GM21367 (cell line): ENCODE data around the gene HOXB3.

Experiments
- ATAC-seq: cut with Tn5 transposase; IDR thresholded peaks from one replicate; pipeline ENCODE4 v1.9.1; 2021; ENCODE audit not compliant: unreplicated experiment

The HOXB3 gene

GRCh38 chr17:48559122-48559839 lies 30.8 kb downstream of the HOXB3 start:
- ATAC-seq: no peak

DNA sequence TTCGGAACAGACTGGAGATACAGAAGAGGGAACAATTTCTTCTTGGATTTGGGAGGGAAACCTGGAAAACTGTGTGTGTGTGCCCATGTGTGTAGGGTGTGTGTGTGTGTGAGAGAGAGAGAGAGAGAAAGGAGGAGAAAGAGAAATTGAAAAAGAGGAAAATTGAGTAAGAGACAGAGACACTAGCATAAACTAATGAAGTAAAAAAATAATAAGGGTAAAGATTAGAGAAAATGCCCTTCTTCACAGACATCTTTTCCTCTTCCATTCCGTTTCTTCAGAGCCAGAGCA lies 31.3 kb downstream of the HOXB3 start:
- ATAC-seq: no peak

- ATAC-seq: no peak
Observed at GRCh38 chr17:48558057-48558830, 31.8 kb downstream of the HOXB3 start.

- no peak for ATAC-seq
Observed at GRCh38 chr17:48556576-48557401, 33.3 kb downstream of the HOXB3 start.

GRCh38 chr17:48556229-48556575 lies 33.8 kb downstream of the HOXB3 start:
- no peak for ATAC-seq

DNA sequence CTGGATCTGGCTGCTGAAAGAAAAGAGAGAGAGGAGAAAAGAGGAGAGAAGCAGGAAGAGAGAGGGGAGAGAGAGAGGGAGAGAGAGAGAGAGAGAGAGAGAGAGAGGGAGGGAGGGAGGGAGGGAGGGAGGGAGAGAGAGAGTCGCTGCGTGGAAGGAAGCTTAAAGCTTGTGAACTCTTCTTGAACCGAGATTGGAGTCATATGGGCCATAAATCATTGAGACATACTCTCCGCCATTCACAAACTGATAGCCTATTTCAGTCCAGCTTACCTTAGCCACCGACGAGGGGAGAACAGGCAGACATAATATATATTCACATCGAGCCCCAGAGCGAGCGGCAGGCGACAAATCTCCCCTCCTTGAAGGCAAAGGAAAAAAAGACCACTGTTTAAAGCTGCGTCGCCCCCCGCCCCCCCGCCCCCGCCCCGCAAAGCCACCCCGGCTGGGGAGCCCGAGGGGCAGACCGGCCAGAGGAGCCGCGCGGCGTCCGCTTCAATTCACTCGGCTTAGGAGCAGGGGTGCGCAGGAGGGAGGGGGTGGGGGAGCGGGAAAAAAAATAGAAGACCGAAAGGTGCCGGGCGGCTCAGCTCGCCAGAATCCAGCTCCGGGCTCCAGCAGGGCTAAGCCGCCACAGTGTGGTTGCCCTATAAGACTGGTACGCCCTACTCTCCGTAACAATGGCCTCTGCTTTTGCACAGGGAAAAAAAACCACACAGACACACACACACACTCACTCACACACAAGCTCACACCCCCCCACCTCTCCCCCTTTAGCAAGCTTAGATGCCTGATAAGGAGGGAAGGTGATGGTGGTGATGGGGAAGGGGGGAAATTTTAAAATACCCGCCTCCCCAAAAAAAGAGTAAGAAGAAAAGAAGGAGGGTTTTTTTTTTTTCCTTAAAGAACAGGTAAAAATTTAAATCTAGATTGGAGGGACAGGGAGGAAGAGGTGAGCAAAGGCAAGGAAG lies 34.5 kb downstream of the HOXB3 start:
- no peak for ATAC-seq

- no peak for ATAC-seq
Observed at GRCh38 chr17:48554412-48555257, 35.4 kb downstream of the HOXB3 start.

DNA sequence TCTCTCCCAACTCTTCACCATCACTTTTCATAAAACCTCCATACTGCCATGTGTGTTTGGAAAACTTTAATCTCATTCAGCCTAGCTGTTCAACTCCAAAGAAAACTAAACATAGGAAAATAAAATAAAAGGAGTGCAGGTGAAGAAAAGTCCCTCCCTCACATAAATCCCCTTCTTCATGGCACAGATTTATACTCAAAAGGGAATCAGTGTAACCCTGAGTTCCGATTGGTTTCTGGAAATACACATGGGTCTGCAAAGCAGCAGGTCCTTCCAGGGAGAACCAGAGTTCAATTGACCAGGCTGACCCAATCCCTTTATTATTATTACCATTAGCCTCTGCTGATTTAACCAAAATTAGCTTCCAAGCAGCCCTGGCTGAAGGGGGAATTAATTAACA lies 36.2 kb downstream of the HOXB3 start:
- no peak for ATAC-seq

DNA sequence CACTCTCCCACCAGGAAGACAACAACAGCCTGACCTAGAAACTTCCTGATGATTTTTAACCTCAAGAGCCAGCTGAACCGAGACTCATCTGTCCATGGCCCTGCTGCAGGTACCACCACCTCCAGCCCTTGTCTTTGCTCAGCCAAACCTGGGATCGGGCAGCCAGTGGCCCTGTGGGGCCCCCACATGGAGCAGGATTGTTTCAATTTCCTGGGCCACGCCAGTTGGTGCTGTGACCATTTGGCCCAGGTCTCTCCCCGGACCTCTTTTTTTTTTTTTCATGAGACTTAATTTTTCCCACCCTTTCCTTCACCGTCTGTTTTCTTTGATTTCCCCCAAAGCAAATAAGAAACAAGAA lies 36.9 kb downstream of the HOXB3 start:
- no peak for ATAC-seq

DNA sequence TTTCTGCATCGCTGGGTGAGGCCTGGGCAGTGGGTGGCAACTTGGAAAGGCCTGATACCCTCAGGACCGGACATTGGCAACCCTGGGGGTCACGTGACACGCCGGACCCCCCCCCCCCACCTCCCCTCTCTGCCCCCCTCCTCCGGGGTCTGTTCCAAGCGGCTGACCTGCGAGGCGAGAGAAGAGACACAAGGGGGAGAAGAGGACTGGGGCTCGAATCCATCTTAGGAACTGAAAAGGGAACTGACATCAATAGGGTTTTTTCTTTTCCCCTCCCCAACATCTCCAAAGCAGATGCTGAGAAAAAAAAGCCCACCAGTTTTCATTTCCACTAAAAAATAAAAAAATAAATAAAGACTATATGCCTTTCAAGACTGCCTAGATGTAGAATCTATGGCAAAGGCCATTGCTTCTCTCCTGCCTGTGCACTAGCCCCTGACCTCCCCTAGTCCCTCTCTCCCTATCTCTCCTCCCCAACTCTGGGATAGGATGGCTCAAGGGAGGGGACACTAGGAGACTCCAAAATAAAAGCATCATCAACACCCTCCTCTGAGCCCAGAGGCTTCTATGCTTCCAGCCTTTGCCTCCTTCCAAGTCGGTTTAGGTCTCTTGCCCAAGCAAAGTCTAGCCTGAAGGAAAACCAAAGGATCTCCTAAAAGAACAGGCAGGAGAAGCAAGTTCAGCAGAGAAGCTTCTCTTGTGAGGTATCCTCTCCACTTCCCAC lies 37.4 kb downstream of the HOXB3 start:
- no peak for ATAC-seq

DNA sequence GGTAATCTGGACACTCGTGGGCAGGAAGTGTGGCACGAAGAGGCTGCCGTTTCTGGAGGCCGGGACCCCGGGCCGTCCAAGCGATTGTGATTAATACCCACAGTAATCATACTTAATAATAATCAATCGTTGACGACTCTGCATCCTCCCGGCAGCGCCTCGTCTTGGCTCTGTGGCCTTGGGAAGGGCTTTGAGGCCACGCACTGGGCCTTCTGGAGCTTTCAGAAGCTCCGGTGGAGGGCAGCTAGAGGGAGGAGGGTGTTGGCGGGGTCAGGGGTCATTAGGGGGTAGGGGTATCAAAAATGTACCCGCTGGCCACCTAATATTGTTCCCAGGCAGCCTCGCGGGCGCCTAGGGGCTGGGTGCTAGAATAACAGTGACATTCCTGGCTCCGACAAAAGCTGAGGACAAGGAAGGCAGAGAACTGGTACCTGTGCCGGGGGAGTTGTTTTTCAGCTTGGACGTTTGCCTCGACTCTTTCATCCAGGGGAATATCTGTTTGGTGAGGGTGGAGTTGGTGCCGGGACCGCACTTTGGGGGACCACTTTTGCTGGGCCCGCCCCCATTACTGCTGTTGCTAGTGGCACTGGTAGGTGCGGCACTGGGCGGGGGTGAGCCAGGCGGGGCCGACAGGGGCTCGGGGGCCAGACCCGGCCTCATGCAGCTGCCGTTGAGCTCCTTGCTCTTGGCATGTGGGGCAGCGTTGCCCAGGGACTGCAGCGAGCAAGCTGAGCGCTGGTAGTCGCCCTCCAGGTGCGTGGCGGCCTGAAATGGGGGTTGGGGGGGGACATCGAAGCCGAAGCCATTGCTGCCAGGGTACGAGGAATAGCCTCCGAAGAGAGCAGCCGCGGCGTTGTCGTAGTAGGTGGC lies 38.2 kb downstream of the HOXB3 start:
- ATAC-seq: no peak

DNA sequence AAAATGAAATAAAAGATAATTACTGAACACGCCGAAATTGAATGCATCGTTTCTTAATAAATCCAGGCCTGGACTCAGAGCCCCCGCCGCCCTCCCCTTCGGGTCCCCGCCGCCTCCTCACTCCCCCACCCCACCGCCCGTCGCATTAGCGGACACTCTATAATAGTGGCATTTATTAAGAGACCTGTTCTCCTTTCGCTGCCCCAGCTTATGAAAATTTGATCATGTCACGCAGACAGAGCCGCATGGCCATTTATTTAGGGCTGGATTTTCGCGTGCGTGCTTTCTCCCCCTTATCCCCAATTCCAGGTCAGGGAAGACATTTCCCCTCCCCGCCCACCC lies 38.9 kb downstream of the HOXB3 start:
- no peak for ATAC-seq

GRCh38 chr17:48550502-48551213 lies 39.4 kb downstream of the HOXB3 start:
- ATAC-seq: no peak

DNA sequence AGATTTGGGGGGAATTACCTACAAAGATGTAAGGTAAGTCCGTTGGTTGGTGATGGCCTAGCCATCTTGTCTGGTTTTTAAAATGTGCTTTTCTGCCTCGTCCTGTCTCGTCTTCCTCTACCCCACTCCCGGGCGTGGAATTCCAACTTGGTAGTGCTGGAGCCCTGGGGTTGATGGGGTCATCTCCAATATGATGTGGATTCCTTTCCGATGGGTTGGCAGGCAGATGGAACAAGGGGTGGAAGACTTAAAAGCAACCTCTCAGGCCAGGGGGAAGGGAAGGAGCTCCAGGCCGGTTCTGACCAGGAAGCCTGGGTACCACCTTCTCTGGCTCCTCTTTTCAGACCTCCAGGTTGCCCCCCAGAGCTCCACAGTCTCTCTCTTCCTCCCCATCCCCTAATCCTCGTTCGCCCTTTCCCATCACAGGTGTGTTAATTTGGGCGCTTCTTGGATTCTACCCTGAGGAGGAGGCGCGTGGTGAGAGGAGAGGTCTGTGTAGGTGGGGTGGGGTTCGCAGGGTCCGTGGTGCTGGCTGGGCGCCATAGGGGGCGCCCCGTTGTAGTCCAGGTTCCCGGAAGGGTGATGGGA lies 40.0 kb downstream of the HOXB3 start:
- ATAC-seq: no peak

- ATAC-seq: no peak
Observed at GRCh38 chr17:48549281-48549630, 40.8 kb downstream of the HOXB3 start.

- no peak for ATAC-seq
Observed at GRCh38 chr17:48548523-48549280, 41.3 kb downstream of the HOXB3 start.
